HepG2 (cell line): ENCODE results near the gene FMO1.

Source experiments
- ISL2 ChIP-seq: sonication (generic); formaldehyde crosslinking; IDR thresholded peaks from 2 replicates; pipeline ENCODE4 v1.5.0; 2020; ENCODE audit warnings: missing genetic modification reagents
- MNT ChIP-seq: fragments of 450-650 bp; IDR thresholded peaks from 2 replicates; pipeline ENCODE4 v1.6.1; 2016
- ZNF331 ChIP-seq: sonication (generic); formaldehyde crosslinking; IDR thresholded peaks from 2 replicates; pipeline ENCODE4 v1.4.0; 2020; ENCODE audit warnings: missing genetic modification reagents
- ZNF614 ChIP-seq: IDR thresholded peaks from 2 replicates; pipeline ENCODE4 v1.6.1; 2018; ENCODE audit warnings: missing biosample characterization, missing genetic modification reagents, inconsistent platforms, borderline replicate concordance
- TF ChIP-seq, protein P1 (sequence below): sonication (generic); formaldehyde crosslinking; IDR thresholded peaks from 2 replicates; pipeline ENCODE4 v1.5.0; 2020; ENCODE audit warnings: mild to moderate bottlenecking, missing genetic modification reagents, moderate library complexity
- TF ChIP-seq, protein P2 (sequence below): sonication (generic); formaldehyde crosslinking; IDR thresholded peaks from 2 replicates; pipeline ENCODE4 v1.4.0; 2020; ENCODE audit warnings: missing genetic modification reagents

- TF ChIP-seq ISL2 (CRISPR knock-in tag) (no peak), MNT (no peak), ZNF614 (CRISPR knock-in tag) (no peak), ZNF331 (CRISPR knock-in tag) (no peak)
- TF ChIP-seq, protein P1, sequence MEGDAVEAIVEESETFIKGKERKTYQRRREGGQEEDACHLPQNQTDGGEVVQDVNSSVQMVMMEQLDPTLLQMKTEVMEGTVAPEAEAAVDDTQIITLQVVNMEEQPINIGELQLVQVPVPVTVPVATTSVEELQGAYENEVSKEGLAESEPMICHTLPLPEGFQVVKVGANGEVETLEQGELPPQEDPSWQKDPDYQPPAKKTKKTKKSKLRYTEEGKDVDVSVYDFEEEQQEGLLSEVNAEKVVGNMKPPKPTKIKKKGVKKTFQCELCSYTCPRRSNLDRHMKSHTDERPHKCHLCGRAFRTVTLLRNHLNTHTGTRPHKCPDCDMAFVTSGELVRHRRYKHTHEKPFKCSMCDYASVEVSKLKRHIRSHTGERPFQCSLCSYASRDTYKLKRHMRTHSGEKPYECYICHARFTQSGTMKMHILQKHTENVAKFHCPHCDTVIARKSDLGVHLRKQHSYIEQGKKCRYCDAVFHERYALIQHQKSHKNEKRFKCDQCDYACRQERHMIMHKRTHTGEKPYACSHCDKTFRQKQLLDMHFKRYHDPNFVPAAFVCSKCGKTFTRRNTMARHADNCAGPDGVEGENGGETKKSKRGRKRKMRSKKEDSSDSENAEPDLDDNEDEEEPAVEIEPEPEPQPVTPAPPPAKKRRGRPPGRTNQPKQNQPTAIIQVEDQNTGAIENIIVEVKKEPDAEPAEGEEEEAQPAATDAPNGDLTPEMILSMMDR (CRISPR knock-in tag) = no peak
- TF ChIP-seq, protein P2, sequence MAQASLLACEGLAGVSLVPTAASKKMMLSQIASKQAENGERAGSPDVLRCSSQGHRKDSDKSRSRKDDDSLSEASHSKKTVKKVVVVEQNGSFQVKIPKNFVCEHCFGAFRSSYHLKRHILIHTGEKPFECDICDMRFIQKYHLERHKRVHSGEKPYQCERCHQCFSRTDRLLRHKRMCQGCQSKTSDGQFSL (CRISPR knock-in tag) = no peak
Measured at GRCh38 chr1:171210355-171210754, 37.9 kb upstream of the FMO1 start.
